ENCODE results near the gene GON4L. TPM values are rescaled to one million over a fixed set of nuclear protein-coding genes. Genes with fewer than 3 reads are reported as not detected.
"Not testable (repeated sequence)": the region's sequence is repeated elsewhere in the genome, so short reads cannot be mapped to it uniquely, and the experiment has no call there.

Gene GON4L
- total and polyA plus RNA-seq, 3 donors from 2014 or later = 36.4 to 108 (median 77.2) TPM

GRCh38 chr1:155850345-155850744, 6.7 kb downstream of the GON4L start:
- Histone ChIP-seq H3K4me3 (no peak overlapping the region), H3K27ac (no peak overlapping the region), H3K27me3 (no peaks in the 10 kb centered on the region), H3K36me3 (ENCODE audit: low read depth, missing control alignments) (no peaks in the 10 kb centered on the region), H3K9me3 (no peaks in the 10 kb centered on the region), H3K4me1 (peaks cover 4% of the 10 kb centered on the region)
- TF ChIP-seq CTCF (IDR thresholded peaks at IDR 0.05) (no peak), POLR2A (IDR thresholded peaks at IDR 0.05) (no peak)
- 79 to 83% methylated on average over 3 of the region's 3 CpGs for WGBS, 2 donors
- no peak for DNase-seq
- intact Hi-C loops (cut with DNase I; ENCODE audit: low total_unique reads) = no loop called here

- H3K4me3 ChIP-seq = no peak overlapping the region
- no peak for DNase-seq
- no peaks in the 10 kb centered on the region for H3K36me3 ChIP-seq (ENCODE audit: low read depth, missing control alignments)
- no peaks in the 10 kb centered on the region for H3K9me3 ChIP-seq
- H3K27ac ChIP-seq = no peak overlapping the region
- TF ChIP-seq CTCF (IDR thresholded peaks at IDR 0.05) (no peak), POLR2A (IDR thresholded peaks at IDR 0.05) (no peak)
- peaks cover 4% of the 10 kb centered on the region for H3K4me1 ChIP-seq
- no peaks in the 10 kb centered on the region for H3K27me3 ChIP-seq
- WGBS, 2 donors = 92 to 93% methylated on average over 1 of the region's 1 CpG
- intact Hi-C loops (cut with DNase I; ENCODE audit: low total_unique reads) = no loop called here
Measured at GRCh38 chr1:155847823-155848529, 9.0 kb downstream of the GON4L start.

- DNase-seq = no peak
- Histone ChIP-seq H3K4me3 (no peak overlapping the region), H3K4me1 (peaks cover 4% of the 10 kb centered on the region), H3K36me3 (ENCODE audit: low read depth, missing control alignments) (no peaks in the 10 kb centered on the region), H3K9me3 (no peaks in the 10 kb centered on the region), H3K27me3 (no peaks in the 10 kb centered on the region), H3K27ac (peak overlapping the region in 1 of 2 donors; percentile 34)
- 50 to 66% methylated on average over 1 of the region's 1 CpG for WGBS, 2 donors
- TF ChIP-seq POLR2A (IDR thresholded peaks at IDR 0.05) (no peak), CTCF (IDR thresholded peaks at IDR 0.05) (no peak)
- intact Hi-C loops (cut with DNase I; ENCODE audit: low total_unique reads) = no loop called here
Measured at GRCh38 chr1:155844860-155845421, 12.1 kb downstream of the GON4L start.

- H3K9me3 ChIP-seq = no peaks in the 10 kb centered on the region
- H3K27me3 ChIP-seq = no peaks in the 10 kb centered on the region
- H3K4me1 ChIP-seq = no peaks in the 10 kb centered on the region
- 88 to 90% methylated on average over 5 of the region's 5 CpGs for WGBS, 2 donors
- no peak overlapping the region for H3K4me3 ChIP-seq
- no peak for DNase-seq
- H3K27ac ChIP-seq = no peak overlapping the region
- intact Hi-C loops (cut with DNase I; ENCODE audit: low total_unique reads) = no loop called here
- no peaks in the 10 kb centered on the region for H3K36me3 ChIP-seq (ENCODE audit: low read depth, missing control alignments)
- no peak for TF ChIP-seq CTCF (IDR thresholded peaks at IDR 0.05)
- no peak for TF ChIP-seq POLR2A (IDR thresholded peaks at IDR 0.05)
Measured at GRCh38 chr1:155840386-155840785, 16.6 kb downstream of the GON4L start.

GRCh38 chr1:155835548-155835947, 21.5 kb downstream of the GON4L start:
- WGBS, 2 donors = 89 to 98% methylated on average over 6 of the region's 6 CpGs
- DNase-seq = no peak

GRCh38 chr1:155834927-155835399, 22.1 kb downstream of the GON4L start:
- intact Hi-C loops (cut with DNase I; ENCODE audit: low total_unique reads); H3K27me3 ChIP-seq; H3K27ac ChIP-seq; H3K9me3 ChIP-seq; H3K4me1 ChIP-seq; H3K36me3 ChIP-seq (ENCODE audit: low read depth, missing control alignments); DNase-seq; H3K4me3 ChIP-seq: not testable (repeated sequence)
- 75 to 77% methylated on average over 9 of the region's 9 CpGs for WGBS, 2 donors

More at GRCh38 chr1:155835548-155835947, 21.5 kb downstream of the GON4L start:
- H3K4me3 ChIP-seq = no peak overlapping the region
- no peaks in the 10 kb centered on the region for H3K9me3 ChIP-seq
- H3K27me3 ChIP-seq = no peaks in the 10 kb centered on the region
- intact Hi-C loops (cut with DNase I; ENCODE audit: low total_unique reads) = no loop called here
- H3K36me3 ChIP-seq (ENCODE audit: low read depth, missing control alignments) = no peaks in the 10 kb centered on the region
- no peaks in the 10 kb centered on the region for H3K4me1 ChIP-seq
- H3K27ac ChIP-seq = no peak overlapping the region
- TF ChIP-seq POLR2A (IDR thresholded peaks at IDR 0.05) (no peak), CTCF (IDR thresholded peaks at IDR 0.05) (no peak)
